GM21528 (cell line): ENCODE measurements around the gene EMP3.
"Not testable (repeated sequence)": the region's sequence is repeated elsewhere in the genome, so short reads cannot be mapped to it uniquely, and the experiment has no call there.

Experiments used
- ATAC-seq: cut with Tn5 transposase; IDR thresholded peaks from one replicate; pipeline ENCODE4 v1.9.1; 2021; ENCODE audit warnings: mild to moderate bottlenecking, moderate library complexity; ENCODE audit not compliant: unreplicated experiment, low FRiP score

Gene EMP3

DNA sequence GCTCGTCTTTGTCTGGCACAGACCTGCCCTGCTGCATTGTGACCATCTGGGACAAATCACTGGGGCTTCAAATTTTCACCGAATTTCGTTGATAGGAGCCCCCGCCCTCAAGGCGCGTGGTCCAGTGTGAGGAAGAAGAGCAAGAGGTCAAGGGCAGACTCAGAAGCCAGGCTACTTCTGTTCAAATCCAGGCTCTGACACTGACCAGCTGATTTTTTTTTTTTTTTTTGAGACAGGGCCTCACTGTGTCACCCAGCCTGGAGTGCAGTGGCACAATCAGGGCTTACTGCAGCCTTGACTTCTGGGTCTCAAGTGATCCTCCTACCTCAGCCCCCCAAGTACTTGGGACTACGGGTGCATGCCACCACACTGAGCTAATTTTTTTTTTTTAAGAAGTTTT lies 46.0 kb downstream of the EMP3 start:
- ATAC-seq = no peak

DNA sequence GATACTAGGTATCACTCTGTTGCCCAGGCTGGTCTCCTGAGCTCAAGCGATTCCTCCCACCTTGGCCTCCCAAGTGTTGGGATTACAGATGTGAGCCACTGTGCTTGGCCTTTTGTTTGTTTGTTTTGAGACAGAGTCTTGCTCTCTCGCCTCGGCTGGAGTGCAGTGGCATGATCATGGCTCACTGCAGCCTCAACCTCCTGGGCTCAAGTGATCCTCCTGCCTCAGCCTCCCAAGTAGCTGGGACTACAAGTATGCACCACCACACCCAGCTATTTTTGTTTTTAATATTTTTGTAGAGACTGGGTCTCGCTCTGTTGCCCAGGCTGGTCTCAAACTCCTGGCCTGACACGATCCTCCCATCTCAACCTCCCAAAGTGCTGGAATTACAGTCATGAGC lies 46.4 kb downstream of the EMP3 start:
- ATAC-seq = not testable (repeated sequence)

DNA sequence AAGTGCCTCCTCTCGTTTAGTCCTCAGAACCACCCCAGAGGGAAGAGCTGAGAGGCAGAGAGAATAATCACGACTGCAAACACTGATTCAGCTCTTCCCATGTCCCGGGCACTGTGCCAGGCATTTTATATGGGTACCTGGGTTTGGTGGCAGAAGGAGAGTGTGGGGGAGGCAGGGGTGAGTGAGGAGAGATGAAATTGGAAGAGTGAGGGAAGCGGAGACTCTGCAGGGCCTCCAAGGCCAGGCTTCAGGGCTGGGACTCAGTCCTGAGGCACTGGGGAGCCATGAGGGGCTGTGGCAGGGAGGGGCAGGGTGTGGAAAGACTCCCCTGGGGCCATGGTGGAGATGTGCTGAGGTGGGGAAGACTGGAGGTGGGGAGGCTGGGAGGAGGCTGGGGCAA lies 47.6 kb downstream of the EMP3 start:
- ATAC-seq = no peak

DNA sequence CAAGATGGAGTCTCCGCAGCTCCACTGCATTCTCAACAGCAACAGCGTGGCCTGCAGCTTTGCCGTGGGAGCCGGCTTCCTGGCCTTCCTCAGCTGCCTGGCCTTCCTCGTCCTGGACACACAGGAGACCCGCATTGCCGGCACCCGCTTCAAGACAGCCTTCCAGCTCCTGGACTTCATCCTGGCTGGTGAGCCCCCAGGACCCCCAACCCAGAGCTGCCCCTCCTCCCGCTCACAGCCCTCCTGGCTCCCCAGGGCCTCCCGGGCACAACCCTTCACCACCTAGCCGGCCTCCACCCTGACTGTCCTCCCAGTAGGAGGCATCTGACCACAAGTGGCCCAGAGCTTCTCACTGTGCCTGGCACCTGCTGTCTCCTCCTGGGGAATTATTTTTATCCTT lies 48.2 kb downstream of the EMP3 start:
- ATAC-seq = no peak

DNA sequence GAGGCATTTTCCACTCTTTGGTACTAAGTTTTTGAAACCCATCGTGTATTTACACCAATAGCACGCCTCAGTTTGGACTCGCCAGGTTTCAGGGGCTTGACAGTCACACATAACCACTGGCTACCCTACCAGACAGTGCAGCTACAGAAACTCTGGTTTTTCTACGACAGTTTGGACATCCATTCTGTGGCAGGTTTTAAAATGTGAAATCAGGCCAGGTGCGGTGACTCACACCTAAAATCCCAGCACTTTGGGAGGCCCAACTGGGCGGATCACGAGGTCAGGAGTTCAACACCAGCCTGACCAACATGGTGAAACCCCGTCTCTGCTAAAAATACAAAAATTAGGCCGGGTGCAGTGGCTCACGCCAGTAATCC lies 52.8 kb downstream of the EMP3 start:
- no peak for ATAC-seq

DNA sequence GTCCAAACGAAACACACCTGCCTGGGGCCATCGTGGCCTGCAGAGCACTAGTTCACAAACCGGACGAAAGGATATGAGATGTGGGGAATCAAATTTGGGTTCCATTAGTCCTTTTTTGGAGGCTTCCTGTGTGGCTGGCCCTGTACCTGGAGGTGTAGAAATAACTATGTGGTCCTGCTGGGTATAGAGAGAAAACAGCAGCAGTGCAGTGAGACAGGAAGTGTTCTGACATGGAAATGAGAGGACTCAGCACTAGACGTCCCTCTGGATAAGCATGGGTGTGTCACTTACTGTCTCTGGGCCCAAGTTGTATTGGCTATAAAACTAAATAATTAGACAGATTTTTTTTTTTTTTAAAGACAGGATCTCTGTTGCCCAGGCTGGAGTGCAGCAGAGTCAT lies 53.7 kb downstream of the EMP3 start:
- no peak for ATAC-seq
